Endothelial cell of umbilical vein (primary cell): Measurements from ENCODE around the gene LSM2. TPM values are rescaled to one million over a fixed set of nuclear protein-coding genes. Genes with fewer than 3 reads are reported as not detected.
"Not testable (repeated sequence)": the region's sequence is repeated elsewhere in the genome, so short reads cannot be mapped to it uniquely, and the experiment has no call there.

ENCODE experiments used
- BruUV-seq: library from RNA; stranded (reverse); fragments of 400-500 nt; replicated peaks from 2 replicates; lab custom pipeline; 2021; lab: Mats Ljungman, UMichigan
- CTCF ChIA-PET: fragments of 300-600, 350-600 bp; sonication (Branson Sonifier 250); formaldehyde crosslinking; loops from one replicate; lab custom pipeline; 2021; ENCODE audit warnings: antibody characterized with exemption, inconsistent platforms; lab: Charles Lee
- POLR2A ChIA-PET: fragments of 300-600, 350-600 bp; sonication (Branson Sonifier 250); formaldehyde crosslinking; loops from one replicate; lab custom pipeline; 2021; ENCODE audit warnings: antibody characterized with exemption, inconsistent platforms; lab: Charles Lee
- DNase-seq: peaks from one replicate; pipeline ENCODE4 v3.0.0-alpha.2; 2011; ENCODE audit warnings: low read depth, low spot score
- FAIRE-seq: peaks from 2 replicates; lab custom pipeline; 2011; peaks lifted over from hg19 to GRCh38; lab: Jason Lieb, UNC
- H2AFZ ChIP-seq: 2 replicates; pipeline ENCODE4 v1.6.0; 2012; ENCODE audit warnings: low read depth, low read length, control low read depth, inconsistent platforms
- H3K27ac ChIP-seq: 2 replicates; pipeline ENCODE4 v1.5.1; 2011; ENCODE audit warnings: low read depth, mild to moderate bottlenecking, control low read depth, low read length, moderate library complexity; ENCODE audit not compliant: insufficient read depth
- H3K27me3 ChIP-seq, 2 experiments: 2 replicates each; pipeline versions ENCODE4 v1.6.0 to v1.6.1; 2011; ENCODE audit warnings: low read length in 2 of 2, mixed read lengths in 1 of 2; ENCODE audit not compliant: control insufficient read depth in 2 of 2, insufficient read depth in 2 of 2
- H3K36me3 ChIP-seq, 2 experiments: 2 replicates in 1 of 2; 3 replicates in 1 of 2; pipeline ENCODE4 v1.5.1; 2011; ENCODE audit warnings: low read length in 2 of 2, mild to moderate bottlenecking in 1 of 2, moderate library complexity in 1 of 2; ENCODE audit not compliant: control insufficient read depth in 2 of 2, insufficient read depth in 2 of 2; ENCODE audit errors: extremely low read depth in 1 of 2
- H3K4me1 ChIP-seq: 3 replicates; pipeline ENCODE4 v1.5.1; 2011; ENCODE audit warnings: mild to moderate bottlenecking, low read length; ENCODE audit not compliant: control insufficient read depth, insufficient read depth; ENCODE audit errors: extremely low read depth
- H3K4me2 ChIP-seq: 2 replicates; pipeline ENCODE4 v1.6.1; 2011; ENCODE audit warnings: low read length, control low read depth, mixed read lengths; ENCODE audit not compliant: insufficient read depth
- H3K4me3 ChIP-seq, 3 experiments: fragments of 200-600 bp in 1 of 3; sonication (generic), shearing (Covaris generic) in 1 of 3; replicated peaks in 1 of 3; 2 replicates each; pipeline ENCODE4 v1.5.1; 2011 to 2016; ENCODE audit warnings: control low read depth in 3 of 3, low read length in 3 of 3, mild to moderate bottlenecking in 2 of 3, inconsistent platforms in 1 of 3, low read depth in 1 of 3, moderate library complexity in 1 of 3; ENCODE audit not compliant: insufficient read depth in 1 of 3
- H3K79me2 ChIP-seq: 2 replicates; pipeline ENCODE4 v1.6.0; 2012; ENCODE audit warnings: low read length, inconsistent platforms; ENCODE audit not compliant: control insufficient read depth, insufficient read depth
- H3K9ac ChIP-seq: replicated peaks from 2 replicates; pipeline ENCODE3; 2011; ENCODE audit warnings: low read length, control low read depth; ENCODE audit not compliant: insufficient read depth; ENCODE audit errors: extremely low read depth
- H3K9me1 ChIP-seq: replicated peaks from 3 replicates; pipeline ENCODE4 v1.6.0; 2011; ENCODE audit warnings: mild to moderate bottlenecking, low read length; ENCODE audit not compliant: control insufficient read depth, insufficient read depth; ENCODE audit errors: extremely low read depth
- H3K9me3 ChIP-seq: replicated peaks from 2 replicates; pipeline ENCODE4 v1.5.1; 2012; ENCODE audit warnings: low read length, inconsistent platforms; ENCODE audit not compliant: control insufficient read depth, insufficient read depth
- H4K20me1 ChIP-seq: replicated peaks from 2 replicates; pipeline ENCODE3; 2011; ENCODE audit warnings: mild to moderate bottlenecking, low read length; ENCODE audit not compliant: control insufficient read depth, insufficient read depth; ENCODE audit errors: extremely low read depth
- MAX ChIP-seq: IDR thresholded peaks from 2 replicates; pipeline ENCODE4 v1.6.1; 2011; ENCODE audit not compliant: insufficient read depth, insufficient read length
- POLR2A ChIP-seq: IDR thresholded peaks from 2 replicates; pipeline ENCODE4 v1.6.1; 2012; ENCODE audit warnings: low read depth, mild to moderate bottlenecking, control low read depth, low read length
- POLR2AphosphoS5 ChIP-seq: IDR thresholded peaks from 2 replicates; pipeline ENCODE4 v1.6.1; 2012; ENCODE audit warnings: low read depth, mild to moderate bottlenecking, control low read depth, low read length, moderate library complexity; ENCODE audit not compliant: insufficient read depth
- dilution Hi-C: fragments of 300-500 bp; cut with MboI; formaldehyde crosslinking; loops from one replicate; pipeline ENCODE4 v1.15.0; 2019; ENCODE audit warnings: low sequenced_read_pairs; ENCODE audit not compliant: extremely low pct_ligation_motif_present
- intact Hi-C: fragments of 100-400 bp; cut with micrococcal nuclease; formaldehyde crosslinking; loops from one replicate; pipeline ENCODE4 v1.10.0; 2022
- polyA plus RNA-seq, 4 experiments: library from polyadenylated mRNA; depleted of rRNA in 3 of 4; stranded (reverse) in 3 of 4; unstranded in 1 of 4; fragments of >200 nt; gene quantifications; 2 replicates each; pipeline versions ENCODE4 v1.2.1 to v1.2.3, GENCODE V29; 2011 to 2012; ENCODE audit warnings: missing spikeins in 1 of 4
- total RNA-seq: library from RNA; stranded (reverse); gene quantifications from 2 replicates; pipeline ENCODE4 v1.2.3, GENCODE V29; 2021

Gene LSM2
- total and polyA plus RNA-seq, 2 donors (not counting 3 experiments of a cell fraction or from before 2014, with no cell fraction given) = 78.1 to 86.0 TPM

DNA sequence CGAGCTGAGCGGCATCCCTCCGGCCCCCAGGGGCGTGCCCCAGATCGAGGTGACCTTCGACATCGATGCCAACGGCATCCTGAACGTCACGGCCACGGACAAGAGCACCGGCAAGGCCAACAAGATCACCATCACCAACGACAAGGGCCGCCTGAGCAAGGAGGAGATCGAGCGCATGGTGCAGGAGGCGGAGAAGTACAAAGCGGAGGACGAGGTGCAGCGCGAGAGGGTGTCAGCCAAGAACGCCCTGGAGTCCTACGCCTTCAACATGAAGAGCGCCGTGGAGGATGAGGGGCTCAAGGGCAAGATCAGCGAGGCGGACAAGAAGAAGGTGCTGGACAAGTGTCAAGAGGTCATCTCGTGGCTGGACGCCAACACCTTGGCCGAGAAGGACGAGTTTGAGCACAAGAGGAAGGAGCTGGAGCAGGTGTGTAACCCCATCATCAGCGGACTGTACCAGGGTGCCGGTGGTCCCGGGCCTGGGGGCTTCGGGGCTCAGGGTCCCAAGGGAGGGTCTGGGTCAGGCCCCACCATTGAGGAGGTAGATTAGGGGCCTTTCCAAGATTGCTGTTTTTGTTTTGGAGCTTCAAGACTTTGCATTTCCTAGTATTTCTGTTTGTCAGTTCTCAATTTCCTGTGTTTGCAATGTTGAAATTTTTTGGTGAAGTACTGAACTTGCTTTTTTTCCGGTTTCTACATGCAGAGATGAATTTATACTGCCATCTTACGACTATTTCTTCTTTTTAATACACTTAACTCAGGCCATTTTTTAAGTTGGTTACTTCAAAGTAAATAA lies 10.6 kb upstream of the LSM2 start:
- peak overlapping the region; percentile 33 to 62 (median 43) for H3K4me3 ChIP-seq
- H3K9me3 ChIP-seq, intact Hi-C loops, H3K36me3 ChIP-seq, H3K27ac ChIP-seq, DNase-seq, H3K9me1 ChIP-seq, H4K20me1 ChIP-seq, H2AFZ ChIP-seq, dilution Hi-C loops, BruUV-seq, H3K27me3 ChIP-seq: not testable (repeated sequence)
- POLR2A ChIA-PET = interaction anchor here (0.8 kb wide), 1 partner anchor 10 kb away, joined by 3 read pairs; the partner anchor contains the start of gene HSPA1B
- FAIRE-seq = peak; percentile 94
- H3K9ac ChIP-seq = peak overlapping the region; percentile 19
- peaks cover 26% of the 10 kb centered on the region for H3K4me1 ChIP-seq
- CTCF ChIA-PET = interaction anchor here (1.0 kb wide), 2 partner anchors 10 to 183 kb away, joined by 3 read pairs; partner anchors contain the start of gene LSM2
- peaks cover 16% of the 10 kb centered on the region for H3K79me2 ChIP-seq
- peak overlapping the region; percentile 96 for H3K4me2 ChIP-seq

DNA sequence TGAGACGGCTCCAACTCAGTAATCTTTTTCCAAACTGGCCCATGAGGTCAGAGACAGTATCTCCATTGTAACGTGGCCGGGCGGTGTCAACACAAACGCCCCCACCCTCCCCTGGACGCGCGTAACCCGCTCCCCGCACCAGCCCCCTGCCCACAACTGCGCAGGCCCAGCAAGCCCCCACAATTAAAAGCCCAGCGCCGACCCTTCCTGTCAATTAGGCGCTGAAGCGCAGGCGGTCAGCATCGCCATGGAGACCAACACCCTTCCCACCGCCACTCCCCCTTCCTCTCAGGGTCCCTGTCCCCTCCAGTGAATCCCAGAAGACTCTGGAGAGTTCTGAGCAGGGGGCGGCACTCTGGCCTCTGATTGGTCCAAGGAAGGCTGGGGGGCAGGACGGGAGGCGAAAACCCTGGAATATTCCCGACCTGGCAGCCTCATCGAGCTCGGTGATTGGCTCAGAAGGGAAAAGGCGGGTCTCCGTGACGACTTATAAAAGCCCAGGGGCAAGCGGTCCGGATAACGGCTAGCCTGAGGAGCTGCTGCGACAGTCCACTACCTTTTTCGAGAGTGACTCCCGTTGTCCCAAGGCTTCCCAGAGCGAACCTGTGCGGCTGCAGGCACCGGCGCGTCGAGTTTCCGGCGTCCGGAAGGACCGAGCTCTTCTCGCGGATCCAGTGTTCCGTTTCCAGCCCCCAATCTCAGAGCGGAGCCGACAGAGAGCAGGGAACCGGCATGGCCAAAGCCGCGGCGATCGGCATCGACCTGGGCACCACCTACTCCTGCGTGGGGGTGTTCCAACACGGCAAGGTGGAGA lies 8.5 kb upstream of the LSM2 start, which contains the start of the genes HSPA1A and HSPA1L:
HSPA1A (plus strand) TSS at position 519 of the 814 bp plus-strand sequence; CDS start at position 733, 214 bp downstream.
HSPA1L (minus strand) TSS at position 259 of the 814 bp plus-strand sequence. CDS start 3,311 bp downstream, outside the sequence.
- TF ChIP-seq POLR2A (peak; percentile 99), POLR2AphosphoS5 (peak; percentile 96), MAX (no peak)
- DNase-seq (peak; percentile 97), FAIRE-seq (peak; percentile 100)
- no peaks in the 10 kb centered on the region for H3K9me3 ChIP-seq
- H2AFZ ChIP-seq = peak within 1 kb of the TSS; percentile 84
- H3K79me2 ChIP-seq = peaks cover 16% of the 10 kb centered on the region
- dilution Hi-C loops = no loop called here
- peak within 1 kb of the TSS; percentile 71 for H3K27ac ChIP-seq
- H3K4me2 ChIP-seq = peak within 1 kb of the TSS; percentile 94
- peak within 1 kb of the TSS; percentile 42 to 84 (median 83) for H3K4me3 ChIP-seq
- intact Hi-C loops = loop anchor here (2.0 kb wide), 1 partner anchor 20 kb away; the partner anchor contains the start of gene VARS1
- peaks cover 21% of the 10 kb centered on the region for H3K4me1 ChIP-seq
- H3K9me1 ChIP-seq = no peaks in the 10 kb centered on the region
- no peaks in the 10 kb centered on the region for H3K36me3 ChIP-seq
- POLR2A ChIA-PET = interaction anchor here (0.6 to 2.3 kb wide), 14 partner anchors 8 to 156 kb away, joined by 3 to 43 read pairs (median 4); partner anchors contain the start of genes HSPA1B, LSM2, MSH5 and NEU1
- peak within 1 kb of the TSS; percentile 54 for H3K9ac ChIP-seq
- CTCF ChIA-PET = interaction anchor here (0.6 to 3.3 kb wide), 10 partner anchors 9 to 134 kb away, joined by 3 to 18 read pairs (median 4); partner anchors contain the start of genes LSM2, LY6G5C and VARS1
- TSS peak; percentile 96 for BruUV-seq
- H4K20me1 ChIP-seq = no peaks in the 10 kb centered on the region
- no peaks in the 10 kb centered on the region for H3K27me3 ChIP-seq
